IMR-90 (cell line): ENCODE results near the gene LAMA3. TPM values are rescaled to one million over a fixed set of nuclear protein-coding genes. Genes with fewer than 3 reads are reported as not detected.

Experiments
- ATAC-seq: fragments of 200-7000 bp; cut with Tn5 transposase; 2 replicates; pipeline ENCODE4 v1.9.1; 2020; ENCODE audit warnings: low read depth, mild to moderate bottlenecking, moderate library complexity
- BruUV-seq: library from RNA; stranded (reverse); fragments of 400-500 nt; replicated peaks from 2 replicates; lab custom pipeline; 2021; lab: Mats Ljungman, UMichigan
- CTCF ChIA-PET: fragments of 300-600 bp; formaldehyde crosslinking; extraction: SDS; loops from one replicate; lab custom pipeline; 2021; ENCODE audit warnings: antibody characterized with exemption; lab: Yijun Ruan, JAX
- POLR2A ChIA-PET: fragments of 300-600 bp; sonication (Branson Sonifier 250); formaldehyde crosslinking; loops from one replicate; lab custom pipeline; 2022; ENCODE audit warnings: antibody characterized with exemption; ENCODE audit not compliant: unreplicated experiment; lab: Charles Lee
- DNase-seq: peaks from one replicate; pipeline ENCODE4 v3.0.0; 2013
- H2AFZ ChIP-seq: replicated peaks from 2 replicates; pipeline ENCODE3; 2013; ENCODE audit warnings: low read length, mild to moderate bottlenecking; ENCODE audit not compliant: poor library complexity
- H2AK5ac ChIP-seq: 2 replicates; pipeline ENCODE4 v1.6.1; 2013; ENCODE audit warnings: low read depth, low read length, inconsistent platforms
- H2AK9ac ChIP-seq: replicated peaks from 2 replicates; pipeline ENCODE3; 2013; ENCODE audit warnings: mild to moderate bottlenecking, low read depth, low read length, moderate library complexity; ENCODE audit not compliant: poor library complexity
- H2BK120ac ChIP-seq: 2 replicates; pipeline ENCODE4 v1.6.1; 2013; ENCODE audit warnings: low read depth, low read length, inconsistent platforms
- H2BK15ac ChIP-seq: 3 replicates; pipeline ENCODE4 v1.6.1; 2013; ENCODE audit warnings: low read depth, low read length, inconsistent platforms
- H2BK20ac ChIP-seq: 2 replicates; pipeline ENCODE4 v1.6.1; 2013; ENCODE audit warnings: low read depth, mild to moderate bottlenecking, inconsistent platforms, low read length, moderate library complexity
- H2BK5ac ChIP-seq: 2 replicates; pipeline ENCODE4 v1.6.1; 2013; ENCODE audit warnings: mild to moderate bottlenecking, low read depth, low read length, inconsistent platforms; ENCODE audit not compliant: poor library complexity, severe bottlenecking
- H3K14ac ChIP-seq: replicated peaks from 2 replicates; pipeline ENCODE4 v1.6.1; 2013; ENCODE audit warnings: low read depth, low read length, inconsistent platforms
- H3K18ac ChIP-seq: 2 replicates; pipeline ENCODE4 v1.6.1; 2013; ENCODE audit warnings: low read depth, low read length, control low read depth
- H3K23ac ChIP-seq: 2 replicates; pipeline ENCODE4 v1.6.1; 2013; ENCODE audit warnings: low read depth, low read length, inconsistent platforms
- H3K27ac ChIP-seq: 2 replicates; pipeline ENCODE4 v1.5.1; 2013; ENCODE audit warnings: mild to moderate bottlenecking, control low read depth, low read length; ENCODE audit not compliant: insufficient read depth
- H3K27me3 ChIP-seq: 2 replicates; pipeline ENCODE4 v1.6.1; 2013; ENCODE audit warnings: low read length; ENCODE audit not compliant: control insufficient read depth, insufficient read depth
- H3K36me3 ChIP-seq: 2 replicates; pipeline ENCODE4 v1.6.1; 2013; ENCODE audit warnings: low read length, mixed read lengths; ENCODE audit not compliant: control insufficient read depth, insufficient read depth
- H3K4ac ChIP-seq: 2 replicates; pipeline ENCODE4 v1.6.1; 2013; ENCODE audit warnings: low read depth, low read length, inconsistent platforms
- H3K4me1 ChIP-seq: 2 replicates; pipeline ENCODE4 v1.6.1; 2013; ENCODE audit warnings: low read length, mixed read lengths; ENCODE audit not compliant: control insufficient read depth, insufficient read depth
- H3K4me2 ChIP-seq: 2 replicates; pipeline ENCODE4 v1.6.1; 2013; ENCODE audit warnings: low read depth, mild to moderate bottlenecking, control low read depth, low read length, moderate library complexity
- H3K4me3 ChIP-seq: 2 replicates; pipeline ENCODE4 v1.5.1; 2013; ENCODE audit warnings: low read depth, mild to moderate bottlenecking, control low read depth, low read length, moderate library complexity; ENCODE audit not compliant: insufficient read depth
- H3K56ac ChIP-seq: 2 replicates; pipeline ENCODE4 v1.6.1; 2013; ENCODE audit warnings: low read length, inconsistent platforms; ENCODE audit not compliant: insufficient read depth; ENCODE audit errors: extremely low read depth
- H3K79me1 ChIP-seq, 2 experiments: 2 replicates each; pipeline ENCODE4 v1.6.1; 2013; ENCODE audit warnings: low read length in 2 of 2, inconsistent platforms in 1 of 2, low read depth in 1 of 2
- H3K9ac ChIP-seq: 2 replicates; pipeline ENCODE4 v1.6.1; 2013; ENCODE audit warnings: low read depth, low read length, control low read depth
- H3K9me1 ChIP-seq: 2 replicates; pipeline ENCODE4 v1.6.1; 2013; ENCODE audit warnings: low read length, inconsistent platforms; ENCODE audit not compliant: insufficient read depth
- H3K9me3 ChIP-seq: 2 replicates; pipeline ENCODE4 v1.6.1; 2013; ENCODE audit warnings: low read length; ENCODE audit not compliant: control insufficient read depth, insufficient read depth
- H4K20me1 ChIP-seq: 2 replicates; pipeline ENCODE4 v1.6.1; 2013; ENCODE audit warnings: low read length, inconsistent platforms; ENCODE audit not compliant: insufficient read depth
- H4K5ac ChIP-seq: 2 replicates; pipeline ENCODE4 v1.6.1; 2013; ENCODE audit warnings: mild to moderate bottlenecking, low read depth, low read length, control low read depth
- H4K8ac ChIP-seq, 2 experiments: 2 replicates each; pipeline ENCODE4 v1.6.1; 2013; ENCODE audit warnings: low read depth in 2 of 2, low read length in 2 of 2, control low read depth in 1 of 2, inconsistent platforms in 1 of 2
- H4K91ac ChIP-seq: 2 replicates; pipeline ENCODE4 v1.6.1; 2013; ENCODE audit warnings: low read depth, low read length, inconsistent platforms; ENCODE audit not compliant: insufficient read depth
- CHD1 ChIP-seq: IDR thresholded peaks from 2 replicates; pipeline ENCODE4 v1.6.1; 2012; ENCODE audit warnings: low read depth, low read length, improper control_type of control experiment
- FOS ChIP-seq: fragments of 150-350 bp; IDR thresholded peaks from 2 replicates; pipeline ENCODE4 v1.6.1; 2016; ENCODE audit warnings: low read depth, low read length
- MAFK ChIP-seq: IDR thresholded peaks from 2 replicates; pipeline ENCODE4 v1.6.1; 2012; ENCODE audit warnings: low read depth, low read length, improper control_type of control experiment
- MAZ ChIP-seq: IDR thresholded peaks from 2 replicates; pipeline ENCODE4 v1.6.1; 2012; ENCODE audit warnings: low read depth, mild to moderate bottlenecking, low read length, improper control_type of control experiment, moderate library complexity, borderline replicate concordance
- MXI1 ChIP-seq: IDR thresholded peaks from 2 replicates; pipeline ENCODE4 v1.6.1; 2012; ENCODE audit warnings: low read depth, mild to moderate bottlenecking, low read length, moderate library complexity, borderline replicate concordance
- POLR2A ChIP-seq: IDR thresholded peaks from 2 replicates; pipeline ENCODE4 v1.6.1; 2012; ENCODE audit warnings: mild to moderate bottlenecking, low read depth, low read length
- RAD21 ChIP-seq: IDR thresholded peaks from 2 replicates; pipeline ENCODE4 v1.6.1; 2012; ENCODE audit warnings: low read length, improper control_type of control experiment
- RFX5 ChIP-seq: IDR thresholded peaks from 2 replicates; pipeline ENCODE4 v1.8.0; 2012; ENCODE audit warnings: low read depth, mild to moderate bottlenecking, low read length, moderate library complexity
- SMC3 ChIP-seq: fragments of 150-350 bp; IDR thresholded peaks from 2 replicates; pipeline ENCODE4 v1.6.1; 2016; ENCODE audit warnings: low read depth, mild to moderate bottlenecking, antibody characterized with exemption, low read length, moderate library complexity
- WGBS, 2 experiments: methylation state at CpG; one replicate each; pipeline versions ENCODE4 v1.1.5 to v1.1.7; 2013; ENCODE audit warnings: missing lambda C conversion rate in 2 of 2; ENCODE audit not compliant: insufficient read length in 1 of 2; ENCODE audit errors: extremely low coverage in 2 of 2; 5-methylcytosine and 5-hydroxymethylcytosine counted together
- dilution Hi-C: fragments of 300-500 bp; cut with HindIII; formaldehyde crosslinking; loops from one replicate; pipeline ENCODE4 v1.14.3; 2018; ENCODE audit warnings: low sequenced_read_pairs; ENCODE audit not compliant: unreplicated experiment
- in situ Hi-C: fragments of 300-500 bp; cut with MboI; formaldehyde crosslinking; loops from 3 replicates; pipeline ENCODE4 v1.14.3; 2019; ENCODE audit warnings: low sequenced_read_pairs, inconsistent platforms, mixed read lengths
- intact Hi-C: fragments of 100-400 bp; cut with micrococcal nuclease; formaldehyde crosslinking; loops from 2 replicates; pipeline ENCODE4 v1.10.0; 2022
- polyA plus RNA-seq, 3 experiments: library from polyadenylated mRNA; depleted of rRNA; stranded (reverse); fragments of >200 nt; gene quantifications; 2 replicates each; pipeline ENCODE4 v1.2.3, GENCODE V29; 2012; ENCODE audit warnings: low replicate concordance in 1 of 3
- total RNA-seq: library from RNA; depleted of rRNA; stranded (reverse); fragments of >200 nt; gene quantifications from 2 replicates; pipeline ENCODE4 v1.2.3, GENCODE V29; 2012
- TF ChIP-seq, protein P1 (sequence below): fragments of 150-350 bp; IDR thresholded peaks from 2 replicates; pipeline ENCODE4 v1.6.1; 2017; ENCODE audit warnings: mild to moderate bottlenecking, antibody characterized with exemption, low read length, low read depth
- TF ChIP-seq, protein P2 (sequence below): fragments of 150-350 bp; IDR thresholded peaks from 2 replicates; pipeline ENCODE4 v1.6.1; 2016; ENCODE audit warnings: low read depth, mild to moderate bottlenecking, low read length, moderate library complexity, borderline replicate concordance
- TF ChIP-seq, protein P3 (sequence below): conservative IDR thresholded peaks from 2 replicates; pipeline ENCODE4 v1.5.1; 2012; ENCODE audit warnings: mild to moderate bottlenecking, low read depth, low read length, improper control_type of control experiment

Gene LAMA3
- total and polyA plus RNA-seq, 2 of the 4 experiments (the other 2 are of a cell fraction), result 0.18 to 0.19 TPM

DNA sequence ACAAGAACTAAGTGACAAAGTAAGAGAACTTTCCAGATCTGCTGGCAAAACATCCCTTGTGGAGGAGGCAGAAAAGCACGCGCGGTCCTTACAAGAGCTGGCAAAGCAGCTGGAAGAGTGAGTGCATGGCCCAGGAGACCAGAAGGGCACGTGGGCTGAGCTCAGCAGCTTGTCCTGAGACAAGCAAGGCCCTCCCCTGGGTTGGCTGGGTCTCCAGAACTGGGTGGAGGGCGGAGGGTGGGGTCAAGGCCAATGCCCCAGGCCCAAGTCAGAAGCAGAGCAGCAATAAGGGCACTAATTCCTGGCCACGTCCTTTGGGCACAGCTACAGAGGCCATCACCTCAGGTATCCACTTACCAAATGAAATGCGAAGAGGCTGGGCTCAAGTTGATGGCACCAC is 214.7 kb downstream of the LAMA3 start:
- H2AK9ac ChIP-seq, result no peak overlapping the region
- H4K8ac ChIP-seq, result no peak overlapping the region
- H3K14ac ChIP-seq, result no peak overlapping the region
- no peak overlapping the region for H4K91ac ChIP-seq
- no peak for TF ChIP-seq MXI1
- TF ChIP-seq SMC3, result no peak
- TF ChIP-seq, protein P1, sequence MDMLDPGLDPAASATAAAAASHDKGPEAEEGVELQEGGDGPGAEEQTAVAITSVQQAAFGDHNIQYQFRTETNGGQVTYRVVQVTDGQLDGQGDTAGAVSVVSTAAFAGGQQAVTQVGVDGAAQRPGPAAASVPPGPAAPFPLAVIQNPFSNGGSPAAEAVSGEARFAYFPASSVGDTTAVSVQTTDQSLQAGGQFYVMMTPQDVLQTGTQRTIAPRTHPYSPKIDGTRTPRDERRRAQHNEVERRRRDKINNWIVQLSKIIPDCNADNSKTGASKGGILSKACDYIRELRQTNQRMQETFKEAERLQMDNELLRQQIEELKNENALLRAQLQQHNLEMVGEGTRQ, result no peak
- TF ChIP-seq MAZ, result no peak
- no peak for TF ChIP-seq MAFK
- no peak for TF ChIP-seq RFX5
- TF ChIP-seq, protein P2, sequence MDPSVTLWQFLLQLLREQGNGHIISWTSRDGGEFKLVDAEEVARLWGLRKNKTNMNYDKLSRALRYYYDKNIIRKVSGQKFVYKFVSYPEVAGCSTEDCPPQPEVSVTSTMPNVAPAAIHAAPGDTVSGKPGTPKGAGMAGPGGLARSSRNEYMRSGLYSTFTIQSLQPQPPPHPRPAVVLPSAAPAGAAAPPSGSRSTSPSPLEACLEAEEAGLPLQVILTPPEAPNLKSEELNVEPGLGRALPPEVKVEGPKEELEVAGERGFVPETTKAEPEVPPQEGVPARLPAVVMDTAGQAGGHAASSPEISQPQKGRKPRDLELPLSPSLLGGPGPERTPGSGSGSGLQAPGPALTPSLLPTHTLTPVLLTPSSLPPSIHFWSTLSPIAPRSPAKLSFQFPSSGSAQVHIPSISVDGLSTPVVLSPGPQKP, result no peak
- TF ChIP-seq POLR2A, result no peak
- TF ChIP-seq, protein P3, sequence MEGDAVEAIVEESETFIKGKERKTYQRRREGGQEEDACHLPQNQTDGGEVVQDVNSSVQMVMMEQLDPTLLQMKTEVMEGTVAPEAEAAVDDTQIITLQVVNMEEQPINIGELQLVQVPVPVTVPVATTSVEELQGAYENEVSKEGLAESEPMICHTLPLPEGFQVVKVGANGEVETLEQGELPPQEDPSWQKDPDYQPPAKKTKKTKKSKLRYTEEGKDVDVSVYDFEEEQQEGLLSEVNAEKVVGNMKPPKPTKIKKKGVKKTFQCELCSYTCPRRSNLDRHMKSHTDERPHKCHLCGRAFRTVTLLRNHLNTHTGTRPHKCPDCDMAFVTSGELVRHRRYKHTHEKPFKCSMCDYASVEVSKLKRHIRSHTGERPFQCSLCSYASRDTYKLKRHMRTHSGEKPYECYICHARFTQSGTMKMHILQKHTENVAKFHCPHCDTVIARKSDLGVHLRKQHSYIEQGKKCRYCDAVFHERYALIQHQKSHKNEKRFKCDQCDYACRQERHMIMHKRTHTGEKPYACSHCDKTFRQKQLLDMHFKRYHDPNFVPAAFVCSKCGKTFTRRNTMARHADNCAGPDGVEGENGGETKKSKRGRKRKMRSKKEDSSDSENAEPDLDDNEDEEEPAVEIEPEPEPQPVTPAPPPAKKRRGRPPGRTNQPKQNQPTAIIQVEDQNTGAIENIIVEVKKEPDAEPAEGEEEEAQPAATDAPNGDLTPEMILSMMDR, result no peak
- no peak for TF ChIP-seq CHD1
- TF ChIP-seq RAD21, result no peak
- no peak for TF ChIP-seq FOS
- H3K56ac ChIP-seq, result no peak overlapping the region
- no peaks in the 10 kb centered on the region for H3K9me3 ChIP-seq
- no peak overlapping the region for H3K23ac ChIP-seq
- no TSS peak for BruUV-seq
- no peak overlapping the region for H3K4ac ChIP-seq
- no peak overlapping the region for H4K5ac ChIP-seq
- no peak overlapping the region for H3K27ac ChIP-seq
- no peaks in the 10 kb centered on the region for H4K20me1 ChIP-seq
- H3K18ac ChIP-seq, result no peak overlapping the region
- H2BK15ac ChIP-seq, result no peak overlapping the region
- POLR2A ChIA-PET, result no interaction called here
- H3K9ac ChIP-seq, result no peak overlapping the region
- H3K4me3 ChIP-seq, result no peak overlapping the region
- no peak overlapping the region for H2BK20ac ChIP-seq
- ATAC-seq, result no peak
- H3K4me2 ChIP-seq, result no peak overlapping the region
- no peaks in the 10 kb centered on the region for H3K27me3 ChIP-seq
- H3K9me1 ChIP-seq, result no peaks in the 10 kb centered on the region
- no peaks in the 10 kb centered on the region for H3K4me1 ChIP-seq
- H2BK120ac ChIP-seq, result no peak overlapping the region
- dilution Hi-C loops, result no loop called here
- CTCF ChIA-PET, result no interaction called here
- H2BK5ac ChIP-seq, result no peak overlapping the region
- no peak for DNase-seq
- H3K79me1 ChIP-seq, result no peaks in the 10 kb centered on the region
- in situ Hi-C loops, result no loop called here
- 25% methylated on average over 1 of the region's 7 CpGs; no CpG with 5 or more reads in 1 of the 2 experiments for WGBS, 2 experiments
- H2AFZ ChIP-seq, result no peak overlapping the region
- no peaks in the 10 kb centered on the region for H3K36me3 ChIP-seq
- intact Hi-C loops, result no loop called here
- H2AK5ac ChIP-seq, result no peak overlapping the region
